Astrocyte (in vitro differentiated cells and primary cell): ENCODE measurements around the gene TEX48.

Experiments
- EZH2 ChIP-seq: IDR thresholded peaks from 2 replicates; pipeline ENCODE4 v1.6.1; 2012; ENCODE audit warnings: mild to moderate bottlenecking, low read length, inconsistent platforms; ENCODE audit not compliant: insufficient read depth
- TF ChIP-seq, protein P1 (sequence below): IDR thresholded peaks from 2 replicates; pipeline ENCODE4 v1.5.1; 2011; ENCODE audit warnings: low read depth, mild to moderate bottlenecking, inconsistent platforms, low read length, moderate library complexity; ENCODE audit not compliant: insufficient read depth

- TF ChIP-seq, protein P1, sequence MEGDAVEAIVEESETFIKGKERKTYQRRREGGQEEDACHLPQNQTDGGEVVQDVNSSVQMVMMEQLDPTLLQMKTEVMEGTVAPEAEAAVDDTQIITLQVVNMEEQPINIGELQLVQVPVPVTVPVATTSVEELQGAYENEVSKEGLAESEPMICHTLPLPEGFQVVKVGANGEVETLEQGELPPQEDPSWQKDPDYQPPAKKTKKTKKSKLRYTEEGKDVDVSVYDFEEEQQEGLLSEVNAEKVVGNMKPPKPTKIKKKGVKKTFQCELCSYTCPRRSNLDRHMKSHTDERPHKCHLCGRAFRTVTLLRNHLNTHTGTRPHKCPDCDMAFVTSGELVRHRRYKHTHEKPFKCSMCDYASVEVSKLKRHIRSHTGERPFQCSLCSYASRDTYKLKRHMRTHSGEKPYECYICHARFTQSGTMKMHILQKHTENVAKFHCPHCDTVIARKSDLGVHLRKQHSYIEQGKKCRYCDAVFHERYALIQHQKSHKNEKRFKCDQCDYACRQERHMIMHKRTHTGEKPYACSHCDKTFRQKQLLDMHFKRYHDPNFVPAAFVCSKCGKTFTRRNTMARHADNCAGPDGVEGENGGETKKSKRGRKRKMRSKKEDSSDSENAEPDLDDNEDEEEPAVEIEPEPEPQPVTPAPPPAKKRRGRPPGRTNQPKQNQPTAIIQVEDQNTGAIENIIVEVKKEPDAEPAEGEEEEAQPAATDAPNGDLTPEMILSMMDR: no peak
- no peak for TF ChIP-seq EZH2
These were observed 29.0 kb downstream of the TEX48 start for GRCh38 chr9:114652776-114653555.
